K562 (cell line): ENCODE measurements around the gene FBXW8. TPM values are rescaled to one million over a fixed set of nuclear protein-coding genes. Genes with fewer than 3 reads are reported as not detected.

Experiments
- ARID3A ChIP-seq: IDR thresholded peaks from 2 replicates; pipeline ENCODE4 v1.6.1; 2012; ENCODE audit warnings: low read depth, low read length, improper control_type of control experiment, borderline replicate concordance
- ATF1 ChIP-seq, 2 experiments: fragments of 450-650 bp in 1 of 2; IDR thresholded peaks; 2 replicates each; pipeline ENCODE4 v1.6.1; 2016; ENCODE audit warnings: missing compliant biosample characterization in 1 of 2, missing genetic modification characterization in 1 of 2
- E2F3 ChIP-seq: fragments of 250-450 bp; sonication (Bioruptor Pico); IDR thresholded peaks from 2 replicates; pipeline ENCODE4 v1.4.0; 2020; ENCODE audit warnings: mild to moderate bottlenecking
- EHMT2 ChIP-seq: fragments of 450-650 bp; IDR thresholded peaks from 2 replicates; pipeline ENCODE4 v1.6.1; 2018; ENCODE audit warnings: antibody characterized with exemption
- GATAD2A ChIP-seq: fragments of 450-650 bp; IDR thresholded peaks from 2 replicates; pipeline ENCODE4 v1.6.1; 2017
- MAX ChIP-seq: sonication (generic); formaldehyde crosslinking; IDR thresholded peaks from 2 replicates; pipeline ENCODE4 v1.9.0; 2022; ENCODE audit warnings: mild to moderate bottlenecking, missing genetic modification reagents
- NBN ChIP-seq: fragments of 450-650 bp; IDR thresholded peaks from 2 replicates; pipeline ENCODE4 v1.6.1; 2016; ENCODE audit warnings: low read depth, mild to moderate bottlenecking
- SAP30 ChIP-seq: fragments of 200-600 bp; sonication (generic); IDR thresholded peaks from 2 replicates; pipeline ENCODE4 v1.6.1; 2012; ENCODE audit warnings: borderline replicate concordance, low read depth, mild to moderate bottlenecking, moderate library complexity, low read length, control low read depth, inconsistent platforms; ENCODE audit not compliant: insufficient read depth, poor library complexity, severe bottlenecking
- SIN3B ChIP-seq: fragments of 450-650 bp; IDR thresholded peaks from 2 replicates; pipeline ENCODE4 v1.6.1; 2017; ENCODE audit warnings: low read depth, mild to moderate bottlenecking, moderate library complexity
- SLC30A9 ChIP-seq: fragments of 250-450 bp; sonication (Bioruptor Pico); IDR thresholded peaks from 2 replicates; pipeline ENCODE4 v1.8.0; 2022; ENCODE audit warnings: mild to moderate bottlenecking, moderate library complexity
- SRSF3 ChIP-seq: fragments of 200-400 bp; formaldehyde crosslinking; IDR thresholded peaks from 2 replicates; pipeline ENCODE4 v1.6.1; 2016; ENCODE audit warnings: mild to moderate bottlenecking, low read length, moderate library complexity; ENCODE audit not compliant: insufficient read depth
- YBX1 ChIP-seq: fragments of 450-650 bp; IDR thresholded peaks from 2 replicates; pipeline ENCODE4 v1.7.1; 2016; ENCODE audit warnings: mild to moderate bottlenecking
- ZNF318 ChIP-seq, 2 experiments: fragments of 450-650 bp; IDR thresholded peaks; 2 replicates each; pipeline ENCODE4 v1.6.1; 2016; ENCODE audit warnings: mild to moderate bottlenecking in 2 of 2, borderline replicate concordance in 1 of 2, low read depth in 1 of 2, moderate library complexity in 1 of 2
- ZNF347 ChIP-seq: fragments of 450-650 bp; formaldehyde crosslinking; IDR thresholded peaks from 2 replicates; pipeline ENCODE4 v1.4.0; 2020; ENCODE audit warnings: low read depth, mild to moderate bottlenecking, moderate library complexity
- ZNF699 ChIP-seq: fragments of 250-450 bp; sonication (Bioruptor Pico); IDR thresholded peaks from 2 replicates; pipeline ENCODE4 v1.8.0; 2021; ENCODE audit warnings: mild to moderate bottlenecking, moderate library complexity; ENCODE audit not compliant: insufficient replicate concordance
- ZNF785 ChIP-seq: fragments of 250-450 bp; sonication (Bioruptor Pico); IDR thresholded peaks from 2 replicates; pipeline ENCODE4 v1.4.0; 2020; ENCODE audit warnings: mild to moderate bottlenecking
- polyA plus RNA-seq, 8 experiments: library from polyadenylated mRNA; depleted of rRNA in 4 of 8; stranded (reverse) in 5 of 8; unstranded in 3 of 8; fragments of >200 nt; fragmentation: Nextera tagmentation in 2 of 8; fragmentation: Illumina TruSeq in 1 of 8; extraction: Ambion mirVana in 2 of 8; extraction: Trizol in 1 of 8; gene quantifications; 2 replicates each; pipeline versions ENCODE4 v1.2.1 to v1.2.3, GENCODE V29; 2011 to 2014; ENCODE audit warnings: inconsistent platforms in 1 of 8, missing spikeins in 1 of 8
- total RNA-seq, 7 experiments: library from RNA; depleted of rRNA in 6 of 7; stranded (reverse); fragments of >200 nt in 6 of 7; fragmentation: Illumina TruSeq in 2 of 7; extraction: Trizol in 2 of 7; gene quantifications; 2 replicates each; pipeline versions ENCODE4 v1.2.1 to v1.2.3, GENCODE V29; 2011 to 2021; ENCODE audit warnings: low replicate concordance in 1 of 7
- TF ChIP-seq, protein P1 (sequence below): fragments of 250-450 bp; sonication (Bioruptor Pico); IDR thresholded peaks from 2 replicates; pipeline ENCODE4 v1.9.0; 2021; ENCODE audit warnings: mild to moderate bottlenecking

Gene FBXW8
- total and polyA plus RNA-seq, 9 of the 15 experiments (the other 6 are each of a cell fraction or from before 2014, with no cell fraction given) = 0.58 to 8.3 (median 4.4) TPM

DNA sequence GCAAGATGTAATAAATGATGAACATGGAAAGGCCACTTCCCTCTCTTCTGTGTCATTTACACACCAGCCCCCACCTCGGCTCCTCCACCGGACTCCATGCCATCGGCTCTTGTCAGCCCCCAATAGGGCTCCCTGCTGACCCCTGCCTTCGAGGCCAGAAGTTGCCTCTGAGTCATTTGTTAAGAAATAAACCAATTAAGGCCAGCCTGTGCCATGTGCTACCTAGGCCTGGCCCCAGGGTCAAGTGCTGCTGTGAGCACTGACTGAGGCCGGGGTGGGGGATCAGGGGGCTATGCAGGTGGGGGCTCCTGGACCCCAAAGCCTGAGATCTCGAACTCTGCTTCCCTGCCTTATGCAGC lies 135.2 kb downstream of the FBXW8 start (continued):
- TF ChIP-seq MAX (CRISPR knock-in tag) = peak; percentile 56; the same call in 1 of the 2 replicates
- TF ChIP-seq SLC30A9 (CRISPR knock-in tag) = no peak
- no peak for TF ChIP-seq SRSF3
- TF ChIP-seq, protein P1, sequence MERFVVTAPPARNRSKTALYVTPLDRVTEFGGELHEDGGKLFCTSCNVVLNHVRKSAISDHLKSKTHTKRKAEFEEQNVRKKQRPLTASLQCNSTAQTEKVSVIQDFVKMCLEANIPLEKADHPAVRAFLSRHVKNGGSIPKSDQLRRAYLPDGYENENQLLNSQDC (CRISPR knock-in tag) = no peak
- no peak for TF ChIP-seq ZNF699 (CRISPR knock-in tag)
- no peak for TF ChIP-seq E2F3 (CRISPR knock-in tag)
- no peak for TF ChIP-seq SAP30
- no peak for TF ChIP-seq ZNF318 (IDR thresholded peaks at IDR 0.05; ENCODE audit: borderline replicate concordance in 1 of 2, low read depth in 1 of 2)
- no peak for TF ChIP-seq NBN
- no peak for TF ChIP-seq EHMT2
- no peak for TF ChIP-seq ARID3A
- no peak for TF ChIP-seq ZNF347 (CRISPR knock-in tag)
- no peak for TF ChIP-seq YBX1
- no peak for TF ChIP-seq ATF1 (CRISPR knock-in tag; IDR thresholded peaks at IDR 0.05)
- TF ChIP-seq ATF1 (tag; IDR thresholded peaks at IDR 0.05) = no peak
- TF ChIP-seq SIN3B = no peak
- TF ChIP-seq GATAD2A = no peak
- TF ChIP-seq ZNF785 (CRISPR knock-in tag) = no peak
